Neural progenitor cell (in vitro differentiated cells): ENCODE data around the gene POLD3. TPM values are rescaled to one million over a fixed set of nuclear protein-coding genes. Genes with fewer than 3 reads are reported as not detected.

Experiments used
- DNase-seq: peaks from one replicate; pipeline ENCODE4 v3.0.0-alpha.2; 2016; ENCODE audit warnings: low spot score
- H2AFZ ChIP-seq: fragments of 200-600 bp; sonication (generic); replicated peaks from 2 replicates; pipeline ENCODE4 v1.6.1; 2016; ENCODE audit warnings: antibody characterized with exemption
- H3F3A ChIP-seq: fragments of 200-600 bp; sonication (generic); 2 replicates; pipeline ENCODE4 v1.6.1; 2016; ENCODE audit warnings: antibody characterized with exemption, low read depth
- H3K27ac ChIP-seq: fragments of 200-600 bp; sonication (generic); 2 replicates; pipeline ENCODE4 v1.5.1; 2016; ENCODE audit warnings: mild to moderate bottlenecking
- H3K27me3 ChIP-seq: fragments of 200-600 bp; sonication (generic); 2 replicates; pipeline ENCODE4 v1.6.1; 2016; ENCODE audit warnings: mild to moderate bottlenecking, moderate library complexity
- H3K36me3 ChIP-seq: fragments of 200-600 bp; sonication (generic); 2 replicates; pipeline ENCODE4 v1.5.1; 2016
- H3K4me1 ChIP-seq: fragments of 200-600 bp; sonication (generic); 2 replicates; pipeline ENCODE4 v1.6.1; 2016; ENCODE audit warnings: mixed run types
- H3K4me2 ChIP-seq: fragments of 200-600 bp; sonication (generic); 2 replicates; pipeline ENCODE4 v1.6.1; 2016
- H3K4me3 ChIP-seq: fragments of 200-600 bp; sonication (generic); 2 replicates; pipeline ENCODE4 v1.5.1; 2016
- H3K79me2 ChIP-seq: fragments of 200-600 bp; sonication (generic); 2 replicates; pipeline ENCODE4 v1.6.1; 2016; ENCODE audit warnings: low read depth
- H3K9ac ChIP-seq: fragments of 200-600 bp; sonication (generic); 2 replicates; pipeline ENCODE4 v1.6.1; 2016
- H3K9me3 ChIP-seq: fragments of 200-600 bp; sonication (generic); 2 replicates; pipeline ENCODE4 v1.5.1; 2016; ENCODE audit warnings: low read depth
- H4K20me1 ChIP-seq: fragments of 200-600 bp; sonication (generic); 2 replicates; pipeline ENCODE4 v1.6.1; 2016; ENCODE audit warnings: low read depth
- H3K27ac Mint-ChIP-seq: 3 replicates; pipeline ENCODE4 v1.8.0; 2021; ENCODE audit warnings: mixed read lengths
- H3K27me3 Mint-ChIP-seq: 2 replicates; pipeline ENCODE4 v1.8.0; 2022; ENCODE audit warnings: low read depth, mild to moderate bottlenecking, inconsistent platforms, moderate library complexity, mixed read lengths; ENCODE audit not compliant: insufficient read depth
- H3K36me3 Mint-ChIP-seq: 3 replicates; pipeline ENCODE4 v1.8.0; 2021; ENCODE audit warnings: mixed read lengths
- H3K4me1 Mint-ChIP-seq: 3 replicates; pipeline ENCODE4 v1.8.0; 2021; ENCODE audit warnings: mixed read lengths
- H3K4me3 Mint-ChIP-seq: 3 replicates; pipeline ENCODE4 v1.8.0; 2021; ENCODE audit warnings: mild to moderate bottlenecking, moderate library complexity, mixed read lengths
- H3K9me3 Mint-ChIP-seq: 3 replicates; pipeline ENCODE4 v1.8.0; 2020; ENCODE audit warnings: mixed read lengths
- EZH2 ChIP-seq: fragments of 200-600 bp; sonication (generic); IDR thresholded peaks from 2 replicates; pipeline ENCODE4 v1.6.1; 2017; ENCODE audit warnings: antibody characterized with exemption, mild to moderate bottlenecking, moderate library complexity
- EZH2phosphoT487 ChIP-seq: fragments of 200-600 bp; sonication (generic); IDR thresholded peaks from 2 replicates; pipeline ENCODE4 v1.6.1; 2017; ENCODE audit warnings: antibody characterized with exemption
- total RNA-seq: library from RNA; depleted of rRNA; stranded (reverse); fragments of >200 nt; gene quantifications from 2 replicates; pipeline ENCODE4 v1.2.3, GENCODE V29; 2015; ENCODE audit warnings: low replicate concordance
- TF ChIP-seq, protein P1 (sequence below): fragments of 200-600 bp; sonication (generic); IDR thresholded peaks from 2 replicates; pipeline ENCODE4 v1.5.1; 2017; ENCODE audit warnings: antibody characterized with exemption, mild to moderate bottlenecking

The POLD3 gene
- total RNA-seq, 1 donor from 2014 or later, result 56.9 TPM

DNA sequence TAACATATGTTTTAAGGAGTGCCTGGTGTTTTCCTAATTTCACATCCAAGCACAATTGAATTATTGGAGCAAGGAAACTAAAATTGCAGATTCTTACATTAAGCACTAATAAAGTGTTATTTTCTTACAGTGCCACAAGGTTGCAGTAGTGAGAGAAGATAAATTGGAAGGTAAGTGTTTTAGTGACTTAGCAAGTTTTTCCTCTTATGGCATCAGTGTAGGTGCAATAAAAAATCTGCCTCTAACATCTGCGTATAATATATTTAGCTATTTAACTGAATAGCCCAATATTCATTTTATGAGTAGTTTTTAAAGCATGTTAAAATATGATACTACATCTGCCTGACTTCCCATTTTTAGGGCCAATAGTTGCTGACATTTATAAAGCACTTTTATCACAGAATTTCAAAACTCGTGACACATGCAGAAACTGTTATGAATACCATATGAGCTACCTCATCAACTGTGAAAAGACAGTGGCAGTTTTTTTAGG, 19.0 kb downstream of the POLD3 start:
- Histone ChIP-seq H3K4me1 (no peaks in the 10 kb centered on the region), H3F3A (no peaks in the 10 kb centered on the region), H3K27ac (no peak overlapping the region), H4K20me1 (no peaks in the 10 kb centered on the region), H2AFZ (no peak overlapping the region), H3K36me3 (peaks cover 24% of the 10 kb centered on the region), H3K9ac (no peak overlapping the region), H3K27me3 (no peaks in the 10 kb centered on the region), H3K4me3 (no peak overlapping the region), H3K79me2 (peaks cover 25% of the 10 kb centered on the region), H3K9me3 (no peaks in the 10 kb centered on the region), H3K4me2 (no peak overlapping the region)
- Mint-ChIP-seq H3K27me3 (no peaks in the 10 kb centered on the region), H3K27ac (no peak overlapping the region), H3K36me3 (peaks cover 20% of the 10 kb centered on the region), H3K4me1 (no peaks in the 10 kb centered on the region), H3K4me3 (no peak overlapping the region), H3K9me3 (no peaks in the 10 kb centered on the region)
- peak; percentile 15 for DNase-seq
- TF ChIP-seq EZH2phosphoT487 (no peak), EZH2 (no peak)
- TF ChIP-seq, protein P1, sequence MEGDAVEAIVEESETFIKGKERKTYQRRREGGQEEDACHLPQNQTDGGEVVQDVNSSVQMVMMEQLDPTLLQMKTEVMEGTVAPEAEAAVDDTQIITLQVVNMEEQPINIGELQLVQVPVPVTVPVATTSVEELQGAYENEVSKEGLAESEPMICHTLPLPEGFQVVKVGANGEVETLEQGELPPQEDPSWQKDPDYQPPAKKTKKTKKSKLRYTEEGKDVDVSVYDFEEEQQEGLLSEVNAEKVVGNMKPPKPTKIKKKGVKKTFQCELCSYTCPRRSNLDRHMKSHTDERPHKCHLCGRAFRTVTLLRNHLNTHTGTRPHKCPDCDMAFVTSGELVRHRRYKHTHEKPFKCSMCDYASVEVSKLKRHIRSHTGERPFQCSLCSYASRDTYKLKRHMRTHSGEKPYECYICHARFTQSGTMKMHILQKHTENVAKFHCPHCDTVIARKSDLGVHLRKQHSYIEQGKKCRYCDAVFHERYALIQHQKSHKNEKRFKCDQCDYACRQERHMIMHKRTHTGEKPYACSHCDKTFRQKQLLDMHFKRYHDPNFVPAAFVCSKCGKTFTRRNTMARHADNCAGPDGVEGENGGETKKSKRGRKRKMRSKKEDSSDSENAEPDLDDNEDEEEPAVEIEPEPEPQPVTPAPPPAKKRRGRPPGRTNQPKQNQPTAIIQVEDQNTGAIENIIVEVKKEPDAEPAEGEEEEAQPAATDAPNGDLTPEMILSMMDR, result peak; percentile 55

- Histone ChIP-seq H3K79me2 (peaks cover 14% of the 10 kb centered on the region), H3K27ac (no peak overlapping the region), H3K36me3 (peaks cover 25% of the 10 kb centered on the region), H3K4me2 (no peak overlapping the region), H4K20me1 (no peaks in the 10 kb centered on the region), H3K9me3 (no peaks in the 10 kb centered on the region), H3F3A (no peaks in the 10 kb centered on the region), H3K27me3 (no peaks in the 10 kb centered on the region), H3K9ac (no peak overlapping the region), H3K4me1 (no peaks in the 10 kb centered on the region), H3K4me3 (no peak overlapping the region), H2AFZ (no peak overlapping the region)
- TF ChIP-seq EZH2phosphoT487, result no peak
- TF ChIP-seq EZH2, result no peak
- TF ChIP-seq, protein P1, result no peak
- no peak overlapping the region for H3K4me3 Mint-ChIP-seq
- no peaks in the 10 kb centered on the region for H3K4me1 Mint-ChIP-seq
- peaks cover 23% of the 10 kb centered on the region for H3K36me3 Mint-ChIP-seq
- DNase-seq, result no peak
- H3K27ac Mint-ChIP-seq, result no peak overlapping the region
- no peaks in the 10 kb centered on the region for H3K27me3 Mint-ChIP-seq
- no peaks in the 10 kb centered on the region for H3K9me3 Mint-ChIP-seq
Measured at GRCh38 chr11:74612877-74613276, 20.5 kb downstream of the POLD3 start.

- Mint-ChIP-seq H3K27ac (no peak overlapping the region), H3K4me1 (no peaks in the 10 kb centered on the region), H3K36me3 (peaks cover 22% of the 10 kb centered on the region), H3K27me3 (no peaks in the 10 kb centered on the region), H3K9me3 (no peaks in the 10 kb centered on the region), H3K4me3 (no peak overlapping the region)
- H4K20me1 ChIP-seq, result no peaks in the 10 kb centered on the region
- H3K9ac ChIP-seq, result no peak overlapping the region
- no peaks in the 10 kb centered on the region for H3F3A ChIP-seq
- H3K27me3 ChIP-seq, result no peaks in the 10 kb centered on the region
- DNase-seq, result no peak
- H3K27ac ChIP-seq, result no peak overlapping the region
- no peak overlapping the region for H3K4me3 ChIP-seq
- H3K4me2 ChIP-seq, result no peak overlapping the region
- peaks cover 26% of the 10 kb centered on the region for H3K36me3 ChIP-seq
- TF ChIP-seq EZH2phosphoT487, result no peak
- no peak for TF ChIP-seq EZH2
- TF ChIP-seq, protein P1, result no peak
- peaks cover 3% of the 10 kb centered on the region for H3K79me2 ChIP-seq
- no peak overlapping the region for H2AFZ ChIP-seq
- no peaks in the 10 kb centered on the region for H3K9me3 ChIP-seq
- H3K4me1 ChIP-seq, result no peaks in the 10 kb centered on the region
Measured at GRCh38 chr11:74615311-74615710, 22.9 kb downstream of the POLD3 start.
